ENCODE measurements around the gene BMP2K.
"Not testable (repeated sequence)": the region's sequence is repeated elsewhere in the genome, so short reads cannot be mapped to it uniquely, and the experiment has no call there.

BMP2K gene

GRCh38 chr4:78788007-78788889 lies 12.1 kb downstream of the BMP2K start:
- DNase-seq (ENCODE audit: low read depth in 2 of 2), result no peak

- DNase-seq (ENCODE audit: low read depth in 2 of 2), result not testable (repeated sequence)
Observed at GRCh38 chr4:78795594-78796416, 19.7 kb downstream of the BMP2K start.

GRCh38 chr4:78796526-78796925 lies 20.4 kb downstream of the BMP2K start:
- no peak for DNase-seq (ENCODE audit: low read depth in 2 of 2)

GRCh38 chr4:78797777-78798284 lies 21.7 kb downstream of the BMP2K start:
- no peak for DNase-seq (ENCODE audit: low read depth in 2 of 2)

- DNase-seq (ENCODE audit: low read depth in 2 of 2), result no peak
Observed at GRCh38 chr4:78799551-78800495, 23.7 kb downstream of the BMP2K start.

DNA sequence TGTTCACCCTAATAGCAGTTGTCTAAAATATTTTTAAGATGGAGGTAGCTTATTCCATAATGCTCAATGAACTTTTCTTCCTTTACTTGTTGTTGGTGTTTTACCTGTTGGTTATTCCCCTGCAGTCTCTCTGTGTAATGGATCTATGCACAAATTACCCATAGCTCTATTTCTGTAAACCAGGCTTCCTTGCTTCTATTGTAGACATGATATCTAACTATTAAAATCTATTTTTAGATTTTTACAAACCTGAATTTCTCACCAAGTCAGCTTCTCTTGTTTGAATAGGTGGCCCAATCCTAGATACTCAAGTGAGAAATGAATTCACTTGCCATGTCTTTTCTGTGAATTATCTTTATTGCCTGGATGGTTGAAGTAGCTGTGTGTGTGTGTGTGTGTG lies 24.8 kb downstream of the BMP2K start:
- no peak for DNase-seq (ENCODE audit: low read depth in 2 of 2)

DNA sequence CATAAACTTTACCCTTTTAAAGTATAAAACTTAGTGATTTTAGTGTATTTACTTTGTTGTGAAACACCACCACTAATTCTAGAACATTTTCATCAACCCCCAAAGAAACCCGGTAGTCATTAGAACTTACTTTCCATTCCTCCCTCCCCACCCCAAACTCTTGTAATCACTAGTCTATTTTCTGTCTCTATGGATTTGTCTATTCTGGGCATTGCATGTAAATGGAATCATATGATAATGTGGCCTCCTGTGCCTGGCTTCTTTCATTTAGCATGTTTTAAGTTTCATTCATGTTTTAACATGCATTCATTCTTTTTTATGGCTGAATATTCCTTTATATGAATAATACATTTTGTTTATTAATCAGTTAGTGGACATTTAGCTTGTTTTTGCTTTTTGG lies 27.8 kb downstream of the BMP2K start:
- no peak for DNase-seq (ENCODE audit: low read depth in 2 of 2)

- no peak for DNase-seq (ENCODE audit: low read depth in 2 of 2)
Observed at GRCh38 chr4:78806943-78807460, 30.9 kb downstream of the BMP2K start.

DNA sequence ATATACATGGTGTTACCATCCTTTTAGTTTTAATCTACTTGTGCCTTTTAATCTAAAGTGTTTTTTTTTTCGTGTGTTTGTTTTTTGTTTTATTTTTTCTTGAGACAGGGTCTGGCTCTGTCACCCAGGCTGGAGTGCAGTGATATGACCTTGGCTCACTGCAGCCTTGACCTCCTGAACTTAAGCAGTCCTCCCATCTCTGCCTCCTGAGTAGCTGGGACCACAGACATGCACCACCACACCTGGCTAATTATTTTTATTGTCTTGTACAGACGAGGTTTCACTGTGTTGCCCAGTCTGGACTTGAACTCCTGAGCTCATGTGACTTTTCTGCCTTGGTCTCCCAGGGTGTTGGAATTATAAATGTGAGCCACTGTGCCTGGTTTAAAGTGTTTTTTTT lies 33.1 kb downstream of the BMP2K start:
- no peak for DNase-seq (ENCODE audit: low read depth in 2 of 2)

DNA sequence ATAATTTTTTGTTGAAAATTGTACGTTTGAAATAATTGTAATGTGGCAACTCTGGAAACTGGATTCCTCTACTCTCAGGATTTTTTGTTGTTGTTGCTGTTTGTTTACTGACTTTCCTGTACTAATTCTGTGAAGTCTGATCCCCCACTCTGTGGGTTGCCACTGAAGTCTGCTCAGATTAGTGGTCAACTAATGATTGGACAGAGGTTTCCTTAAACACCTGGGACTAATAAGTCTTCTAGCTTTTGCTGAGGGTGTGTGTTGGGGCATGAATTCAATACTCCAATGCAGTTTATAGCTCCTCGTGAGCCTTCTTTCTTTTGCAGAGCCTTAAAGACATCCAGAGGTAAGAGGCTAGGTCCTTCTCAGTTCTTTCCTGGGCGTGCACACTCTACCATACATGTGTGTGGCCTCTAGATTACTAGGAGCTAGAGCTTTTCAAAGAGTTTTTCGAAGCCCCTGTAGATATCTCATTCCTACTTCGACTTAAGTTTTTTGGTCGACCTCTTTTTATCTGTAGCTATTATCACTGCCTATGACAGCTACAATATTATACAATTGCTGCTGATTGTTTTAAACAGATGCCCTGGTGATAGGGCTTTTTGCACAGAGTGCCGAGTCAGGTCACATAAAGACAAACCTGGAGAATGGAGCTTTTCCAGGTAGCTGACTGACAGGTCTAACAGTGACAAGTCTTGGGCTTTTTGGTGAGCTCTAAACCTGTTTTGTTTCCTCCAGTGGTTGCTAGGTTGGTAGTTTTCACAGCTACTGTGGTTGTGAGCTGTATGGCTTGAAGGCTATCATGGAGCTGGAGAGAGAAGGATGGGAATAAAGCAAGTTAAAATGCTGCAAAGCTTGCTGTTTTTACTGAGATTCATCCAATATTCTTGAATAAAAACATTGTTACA lies 34.0 kb downstream of the BMP2K start:
- no peak for DNase-seq (ENCODE audit: low read depth in 2 of 2)

DNA sequence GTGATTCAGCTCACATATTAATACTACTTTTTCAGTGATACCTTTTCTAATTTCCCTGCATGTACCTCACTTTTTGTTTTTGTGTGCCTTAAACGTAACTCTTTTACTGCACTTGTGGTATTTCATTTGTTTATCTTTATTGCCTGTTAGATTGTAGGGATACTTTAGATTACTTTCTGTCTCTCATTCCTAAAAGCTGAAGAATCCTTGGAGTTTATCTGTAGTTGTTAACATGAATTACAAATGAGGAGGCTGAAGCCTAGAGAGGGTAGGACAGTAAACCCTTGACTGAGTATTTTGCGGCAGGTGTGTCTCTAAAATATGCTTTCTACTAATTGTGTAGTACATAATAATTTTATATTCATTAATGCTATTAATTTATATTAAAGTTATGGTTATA lies 34.9 kb downstream of the BMP2K start:
- DNase-seq (ENCODE audit: low read depth in 2 of 2), result no peak

- DNase-seq (ENCODE audit: low read depth in 2 of 2), result no peak
Observed at GRCh38 chr4:78818530-78819079, 42.5 kb downstream of the BMP2K start.

DNA sequence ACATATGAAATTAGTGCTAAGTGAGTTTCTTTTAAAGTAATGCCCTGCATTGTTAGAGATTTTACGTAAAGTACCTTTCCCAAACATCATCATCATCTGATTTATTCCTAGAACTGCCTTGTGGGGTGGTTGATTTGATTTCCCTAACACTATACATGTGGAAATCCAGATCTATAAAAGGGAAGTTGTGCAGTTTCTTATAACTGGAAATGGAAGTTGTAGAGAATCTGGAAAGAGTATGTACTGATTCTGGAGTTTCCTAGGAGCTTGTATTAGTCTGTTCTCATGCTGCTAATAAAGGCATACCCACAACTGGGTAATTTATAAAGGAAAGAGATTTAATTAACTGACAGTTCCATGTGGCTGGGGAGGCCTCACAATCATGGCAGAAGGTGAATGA lies 47.9 kb downstream of the BMP2K start:
- DNase-seq (ENCODE audit: low read depth in 2 of 2), result no peak

DNA sequence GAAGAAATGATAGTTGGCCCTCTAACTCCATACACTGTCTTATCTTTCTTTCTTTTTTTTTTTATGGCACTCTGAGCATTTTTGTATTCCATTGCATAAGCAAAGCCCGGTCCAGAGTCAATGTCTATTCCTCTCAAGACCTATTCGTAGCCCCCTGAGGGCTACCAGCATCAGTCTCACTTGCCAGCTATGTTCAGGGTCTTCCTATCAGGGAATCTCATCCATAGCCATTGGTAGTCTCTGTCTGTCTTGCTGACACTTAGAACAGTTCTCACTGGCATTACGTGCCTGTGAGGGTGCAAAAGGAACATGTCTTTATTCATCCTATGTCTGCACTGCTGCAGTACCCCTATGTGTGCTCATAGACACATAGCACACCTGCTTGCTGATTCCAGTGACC lies 51.0 kb downstream of the BMP2K start:
- no peak for DNase-seq (ENCODE audit: low read depth in 2 of 2)

GRCh38 chr4:78829296-78829695 lies 53.1 kb downstream of the BMP2K start:
- no peak for DNase-seq (ENCODE audit: low read depth in 2 of 2)

GRCh38 chr4:78839676-78840075 lies 63.5 kb downstream of the BMP2K start:
- not testable (repeated sequence) for DNase-seq (ENCODE audit: low read depth in 2 of 2)

DNA sequence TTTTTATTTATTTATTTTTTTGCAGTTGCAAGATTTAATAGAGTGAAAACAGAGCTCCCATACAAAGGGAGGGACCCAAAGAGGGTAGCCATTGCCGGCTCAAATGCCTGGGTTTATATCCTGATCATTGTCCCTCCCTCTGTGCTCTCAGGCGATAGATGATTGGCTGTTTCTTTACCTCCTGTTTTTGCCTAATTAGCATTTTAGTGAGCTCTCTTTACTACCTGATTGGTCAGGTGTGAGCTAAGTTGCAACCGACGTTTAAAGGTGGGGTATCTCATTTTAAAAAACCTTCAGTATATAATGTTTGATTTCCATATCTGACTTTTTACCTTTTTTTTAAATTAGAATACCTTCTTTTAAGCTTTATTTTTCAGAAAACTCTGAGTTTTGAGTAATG lies 64.1 kb downstream of the BMP2K start:
- DNase-seq (ENCODE audit: low read depth in 2 of 2), result not testable (repeated sequence)

DNA sequence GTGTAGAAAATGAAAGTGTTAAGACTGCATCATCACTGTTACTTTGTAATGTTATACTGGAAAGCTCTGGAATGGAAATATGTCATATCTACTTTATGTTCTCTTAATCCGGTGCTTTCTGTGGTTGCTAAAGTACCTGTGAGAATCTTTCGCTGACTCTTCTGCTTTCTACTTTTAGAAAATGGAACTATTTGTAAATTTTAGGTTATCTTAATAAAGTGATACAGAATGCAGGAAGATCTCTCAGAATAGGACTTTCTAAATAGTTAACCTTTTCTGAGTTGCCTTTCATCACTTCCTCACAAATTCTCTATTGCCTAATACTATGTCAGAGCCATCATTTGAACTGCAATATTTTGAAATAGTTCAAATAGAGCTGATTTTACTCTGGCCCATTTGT lies 69.3 kb downstream of the BMP2K start:
- DNase-seq (ENCODE audit: low read depth in 2 of 2), result no peak

DNA sequence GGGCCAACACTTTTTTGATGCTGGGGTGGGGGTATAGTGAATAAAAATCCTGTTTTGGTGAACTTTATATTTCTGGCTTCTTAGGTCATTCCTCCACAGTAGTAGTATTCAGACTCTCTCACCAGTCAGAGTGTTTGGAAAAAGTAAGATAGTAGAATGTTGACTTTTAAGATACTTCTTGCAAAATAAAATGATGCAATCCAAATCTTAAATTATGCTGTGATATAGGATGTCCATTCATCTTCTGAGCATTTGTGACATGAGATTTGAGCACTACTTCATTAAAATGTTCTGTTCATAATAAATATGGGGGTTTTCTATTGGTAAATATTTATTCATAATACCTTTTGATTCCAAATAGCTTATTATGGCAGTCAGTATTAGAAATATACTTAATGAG lies 70.1 kb downstream of the BMP2K start:
- no peak for DNase-seq (ENCODE audit: low read depth in 2 of 2)

DNA sequence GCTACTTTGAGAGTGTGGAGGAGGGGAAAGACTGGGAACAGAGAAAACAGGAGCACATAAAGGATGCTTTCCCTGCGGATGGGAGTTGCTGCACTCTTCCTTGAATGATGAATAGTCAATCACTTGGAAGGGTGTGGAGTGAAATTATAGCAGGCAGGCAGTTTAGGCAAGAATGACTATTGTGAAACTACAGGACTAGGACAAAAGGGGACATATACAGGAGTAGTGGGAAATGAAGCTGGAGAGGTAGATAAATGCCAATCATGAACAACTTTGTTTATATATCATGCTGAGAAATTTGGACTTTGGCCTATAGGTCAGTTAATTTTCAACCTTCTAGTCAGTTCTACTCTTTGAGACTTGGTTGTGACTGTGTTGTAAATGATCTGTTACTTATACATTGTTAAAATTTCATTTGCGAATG lies 86.2 kb downstream of the BMP2K start:
- DNase-seq (ENCODE audit: low read depth in 2 of 2), result no peak

All from stimulated activated CD4-positive, alpha-beta T cell treated with anti-CD3 and anti-CD28 coated beads, Interleukin-4, amount 100 ng/mL, for 48 hours (primary cell).